Bronchial epithelial cell (primary cell): ENCODE data around the gene DDRGK1. TPM values are rescaled to one million over a fixed set of nuclear protein-coding genes. Genes with fewer than 3 reads are reported as not detected.

Experiments used
- DNase-seq: peaks from one replicate; pipeline ENCODE4 v3.0.0-alpha.2; 2010; ENCODE audit warnings: low read depth
- FAIRE-seq: peaks from 2 replicates; lab custom pipeline; 2011; peaks lifted over from hg19 to GRCh38; lab: Jason Lieb, UNC
- H3K27me3 ChIP-seq: 2 replicates; pipeline ENCODE4 v1.5.1; 2011; ENCODE audit warnings: low read length; ENCODE audit not compliant: control insufficient read depth, insufficient read depth
- H3K36me3 ChIP-seq: 2 replicates; pipeline ENCODE4 v1.5.1; 2011; ENCODE audit warnings: low read length; ENCODE audit not compliant: control insufficient read depth, insufficient read depth
- H3K4me3 ChIP-seq: 2 replicates; pipeline ENCODE4 v1.5.1; 2011; ENCODE audit warnings: mild to moderate bottlenecking, low read depth, low read length, control low read depth
- CTCF ChIP-seq: IDR thresholded peaks from 2 replicates; pipeline ENCODE4 v1.5.1; 2011; ENCODE audit warnings: mild to moderate bottlenecking, moderate library complexity, low read length, control low read depth, inconsistent platforms; ENCODE audit not compliant: insufficient read depth, severe bottlenecking
- total RNA-seq: library from RNA; depleted of rRNA; stranded (reverse); fragments of >200 nt; gene quantifications from 2 replicates; pipeline ENCODE4 v1.2.1, GENCODE V29; 2014

Gene DDRGK1
- total RNA-seq, 1 donor from 2014 or later, result 72.7 TPM

- TF ChIP-seq CTCF, result no peak
- Histone ChIP-seq H3K27me3 (no peaks in the 10 kb centered on the region), H3K36me3 (peaks cover 3% of the 10 kb centered on the region), H3K4me3 (no peak overlapping the region)
- no peak for DNase-seq
- FAIRE-seq, result no peak
Observed at GRCh38 chr20:3247638-3248037, 43.2 kb upstream of the DDRGK1 start.

- no peak for TF ChIP-seq CTCF
- Histone ChIP-seq H3K36me3 (no peaks in the 10 kb centered on the region), H3K4me3 (no peak overlapping the region), H3K27me3 (no peaks in the 10 kb centered on the region)
- FAIRE-seq (no peak), DNase-seq (no peak)
Observed at GRCh38 chr20:3246682-3247081, 42.2 kb upstream of the DDRGK1 start.

- no peak for TF ChIP-seq CTCF
- no peak for FAIRE-seq
- Histone ChIP-seq H3K4me3 (no peak overlapping the region), H3K27me3 (no peaks in the 10 kb centered on the region), H3K36me3 (no peaks in the 10 kb centered on the region)
- DNase-seq, result no peak
Observed at GRCh38 chr20:3245711-3246110, 41.2 kb upstream of the DDRGK1 start.

- DNase-seq (no peak), FAIRE-seq (no peak)
- TF ChIP-seq CTCF, result no peak
- Histone ChIP-seq H3K4me3 (no peak overlapping the region), H3K27me3 (no peaks in the 10 kb centered on the region), H3K36me3 (no peaks in the 10 kb centered on the region)
Observed at GRCh38 chr20:3245156-3245555, 40.7 kb upstream of the DDRGK1 start.

- no peak for FAIRE-seq
- no peak for DNase-seq
- Histone ChIP-seq H3K27me3 (no peaks in the 10 kb centered on the region), H3K4me3 (no peak overlapping the region), H3K36me3 (no peaks in the 10 kb centered on the region)
- no peak for TF ChIP-seq CTCF
Observed at GRCh38 chr20:3244613-3245012, 40.1 kb upstream of the DDRGK1 start.

- TF ChIP-seq CTCF, result no peak
- FAIRE-seq, result no peak
- Histone ChIP-seq H3K27me3 (no peaks in the 10 kb centered on the region), H3K4me3 (no peak overlapping the region), H3K36me3 (no peaks in the 10 kb centered on the region)
- no peak for DNase-seq
Observed at GRCh38 chr20:3243718-3244358, 39.4 kb upstream of the DDRGK1 start.
